ENCODE measurements around the gene NT5DC3.

Gene NT5DC3

DNA sequence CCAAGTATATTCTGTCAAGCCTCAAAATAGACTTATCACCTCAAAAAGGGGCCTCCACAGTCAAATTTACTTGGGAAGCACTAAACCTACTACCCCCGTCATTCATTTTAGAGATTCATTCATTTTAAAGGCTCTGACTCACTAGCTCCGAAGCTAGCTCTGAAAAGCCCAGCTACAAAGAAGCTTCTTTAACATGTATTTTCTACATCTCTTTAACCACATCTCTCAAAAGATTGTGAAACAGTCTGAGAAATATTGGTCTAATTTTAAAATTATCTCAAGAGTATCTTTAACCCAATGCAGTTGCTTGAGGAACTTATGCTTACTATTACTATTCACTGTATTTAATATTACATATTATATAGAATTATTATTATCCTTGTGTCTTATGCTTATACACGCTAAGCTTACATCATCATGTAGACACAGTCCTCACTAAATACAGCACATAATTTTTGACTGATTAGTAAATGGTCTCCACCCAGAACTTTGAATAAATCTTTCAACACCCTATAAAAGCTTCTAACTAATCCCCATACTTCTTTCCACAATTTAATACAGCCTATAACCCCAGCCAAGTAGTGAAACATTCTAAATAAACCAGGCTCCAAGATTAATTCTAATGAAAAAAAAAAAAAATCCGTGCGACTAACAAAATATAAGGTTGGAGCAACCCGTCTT, 7.8 kb downstream of the NT5DC3 start:
- POLR2A ChIA-PET: no interaction called here
- CTCF ChIA-PET: interaction anchor here (0.6 kb wide), 1 partner anchor 1384 kb away, joined by 5 read pairs; no protein-coding TSS in a partner anchor
- TF ChIP-seq L3MBTL2 (conservative IDR thresholded peaks at IDR 0.05) (no peak), ELF4 (IDR thresholded peaks at IDR 0.05) (no peak), FOXM1 (IDR thresholded peaks at IDR 0.05; ENCODE audit: borderline replicate concordance) (no peak), TARDBP (IDR thresholded peaks at IDR 0.05) (no peak), ZNF384 (IDR thresholded peaks at IDR 0.05) (no peak), SP1 (IDR thresholded peaks at IDR 0.05) (no peak), HDGF (IDR thresholded peaks at IDR 0.05; ENCODE audit: borderline replicate concordance) (no peak), NFRKB (IDR thresholded peaks at IDR 0.05) (no peak), SUZ12 (IDR thresholded peaks at IDR 0.05) (no peak), BHLHE40 (IDR thresholded peaks at IDR 0.05; ENCODE audit: borderline replicate concordance) (no peak), FOXA1 (IDR thresholded peaks at IDR 0.05) (no peak), FOXK2 (IDR thresholded peaks at IDR 0.05) (no peak), ARNT (IDR thresholded peaks at IDR 0.05) (no peak), LEF1 (IDR thresholded peaks at IDR 0.05; ENCODE audit: borderline replicate concordance) (no peak), CTBP1 (IDR thresholded peaks at IDR 0.05; ENCODE audit: borderline replicate concordance) (no peak)
- TF ChIP-seq, protein P1, sequence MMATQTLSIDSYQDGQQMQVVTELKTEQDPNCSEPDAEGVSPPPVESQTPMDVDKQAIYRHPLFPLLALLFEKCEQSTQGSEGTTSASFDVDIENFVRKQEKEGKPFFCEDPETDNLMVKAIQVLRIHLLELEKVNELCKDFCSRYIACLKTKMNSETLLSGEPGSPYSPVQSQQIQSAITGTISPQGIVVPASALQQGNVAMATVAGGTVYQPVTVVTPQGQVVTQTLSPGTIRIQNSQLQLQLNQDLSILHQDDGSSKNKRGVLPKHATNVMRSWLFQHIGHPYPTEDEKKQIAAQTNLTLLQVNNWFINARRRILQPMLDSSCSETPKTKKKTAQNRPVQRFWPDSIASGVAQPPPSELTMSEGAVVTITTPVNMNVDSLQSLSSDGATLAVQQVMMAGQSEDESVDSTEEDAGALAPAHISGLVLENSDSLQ (IDR thresholded peaks at IDR 0.05): no peak
- no peak for DNase-seq (ENCODE audit: extremely low spot score)

GRCh38 chr12:103832048-103832997, 8.7 kb downstream of the NT5DC3 start:
- CTCF ChIA-PET: no interaction called here
- no peak for DNase-seq (ENCODE audit: extremely low spot score)
- TF ChIP-seq FOXK2 (IDR thresholded peaks at IDR 0.05) (no peak), ARNT (IDR thresholded peaks at IDR 0.05) (no peak), SUZ12 (IDR thresholded peaks at IDR 0.05) (no peak), TARDBP (IDR thresholded peaks at IDR 0.05) (no peak), FOXM1 (IDR thresholded peaks at IDR 0.05; ENCODE audit: borderline replicate concordance) (no peak), ELF4 (IDR thresholded peaks at IDR 0.05) (no peak)
- POLR2A ChIA-PET: no interaction called here

DNA sequence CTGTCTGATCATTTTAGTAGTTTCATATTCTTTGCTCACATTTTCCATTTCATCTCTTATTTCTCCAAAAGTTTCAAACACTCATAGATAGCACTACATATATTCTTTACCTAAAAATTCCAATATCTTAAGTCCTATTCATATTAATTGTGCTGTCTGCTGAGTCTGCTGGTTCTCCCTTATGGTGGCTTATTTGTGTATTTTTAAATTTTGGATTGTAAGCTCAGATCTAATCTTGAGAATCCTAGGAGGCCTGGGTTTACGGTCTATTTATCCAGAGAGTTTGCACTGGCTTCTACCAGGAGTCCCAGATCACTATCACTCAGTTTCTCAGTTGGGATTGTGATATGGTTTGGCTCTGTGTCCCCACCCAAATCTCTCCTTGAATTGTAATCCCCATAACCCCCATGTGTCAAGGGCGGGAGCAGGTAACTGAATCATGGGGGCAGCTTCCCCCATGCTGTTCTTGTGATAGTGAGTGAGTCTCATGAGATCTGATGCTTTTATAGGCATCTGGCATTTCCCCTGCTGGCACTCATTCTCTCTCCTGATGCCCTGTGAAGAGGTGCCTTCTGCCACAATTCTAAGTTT, 10.2 kb downstream of the NT5DC3 start:
- TF ChIP-seq SUZ12 (IDR thresholded peaks at IDR 0.05): no peak
- no peak for TF ChIP-seq FOXK2 (IDR thresholded peaks at IDR 0.05)
- CTCF ChIA-PET: no interaction called here
- POLR2A ChIA-PET: no interaction called here
- DNase-seq (ENCODE audit: extremely low spot score): no peak

DNA sequence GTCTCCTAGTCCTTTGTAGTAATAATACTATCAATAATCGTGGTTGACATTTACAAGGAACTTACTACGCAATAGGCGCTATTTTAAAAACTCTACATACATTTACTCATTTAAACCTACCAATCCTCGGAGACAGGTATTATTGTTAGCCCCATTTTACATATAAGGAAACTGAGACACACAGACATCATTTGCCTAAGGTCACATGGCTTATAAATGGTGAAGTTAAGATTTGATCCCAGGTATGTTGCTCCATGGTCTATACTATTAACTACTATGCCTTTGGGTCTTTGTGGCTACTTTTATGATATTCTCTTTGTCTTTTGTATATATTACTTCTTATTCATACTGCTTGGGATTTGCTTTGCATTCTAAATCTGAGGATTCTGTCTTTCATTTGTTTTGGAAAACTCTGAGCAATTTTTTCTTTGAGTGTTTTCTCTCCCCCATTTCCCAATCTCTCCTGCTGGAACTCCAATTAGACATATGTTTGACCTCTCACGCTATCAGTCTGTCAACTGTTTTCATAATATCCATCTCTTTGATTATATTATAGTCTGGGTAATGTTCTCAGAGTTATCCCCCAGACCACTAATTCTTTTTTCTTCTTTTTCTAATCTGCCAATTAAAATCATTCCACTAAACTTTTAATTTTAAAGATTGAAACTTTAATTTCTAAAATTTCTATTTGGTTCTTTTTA, 10.9 kb downstream of the NT5DC3 start:
- TF ChIP-seq ELF4 (IDR thresholded peaks at IDR 0.05) (no peak), BHLHE40 (IDR thresholded peaks at IDR 0.05; ENCODE audit: borderline replicate concordance) (no peak), FOXM1 (IDR thresholded peaks at IDR 0.05; ENCODE audit: borderline replicate concordance) (no peak)
- TF ChIP-seq, protein P1 (IDR thresholded peaks at IDR 0.05): no peak
- DNase-seq (ENCODE audit: extremely low spot score): no peak
- POLR2A ChIA-PET: no interaction called here
- CTCF ChIA-PET: no interaction called here

DNA sequence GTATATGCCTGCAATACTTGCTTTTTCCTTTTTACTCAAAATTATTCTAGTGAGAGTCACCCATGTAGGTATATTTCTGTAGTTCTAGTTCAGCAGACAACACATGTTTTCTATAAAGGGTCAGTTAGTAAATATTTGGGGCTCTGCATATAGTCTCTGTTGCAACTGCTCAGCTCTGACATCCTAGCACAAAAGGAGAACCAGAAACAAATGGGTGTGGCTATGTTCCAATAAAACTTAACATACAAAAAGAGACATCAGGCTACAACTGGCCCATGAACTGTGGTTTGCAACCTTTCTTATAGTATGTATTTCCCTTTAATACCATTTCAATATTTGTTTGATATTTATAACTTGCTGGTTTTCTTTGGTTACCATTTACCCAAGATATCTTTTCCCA, 11.9 kb downstream of the NT5DC3 start:
- ChIA-PET CTCF (no interaction called here), POLR2A (no interaction called here)
- TF ChIP-seq FOXK2 (IDR thresholded peaks at IDR 0.05) (no peak), CTBP1 (IDR thresholded peaks at IDR 0.05; ENCODE audit: borderline replicate concordance) (no peak), ZNF384 (IDR thresholded peaks at IDR 0.05) (no peak), SUZ12 (IDR thresholded peaks at IDR 0.05) (no peak), ELF4 (IDR thresholded peaks at IDR 0.05) (no peak), BHLHE40 (IDR thresholded peaks at IDR 0.05; ENCODE audit: borderline replicate concordance) (no peak), FOXM1 (IDR thresholded peaks at IDR 0.05; ENCODE audit: borderline replicate concordance) (no peak), HDGF (IDR thresholded peaks at IDR 0.05; ENCODE audit: borderline replicate concordance) (no peak), TARDBP (IDR thresholded peaks at IDR 0.05) (no peak), LEF1 (IDR thresholded peaks at IDR 0.05; ENCODE audit: borderline replicate concordance) (no peak), NFRKB (IDR thresholded peaks at IDR 0.05) (no peak), FOXA1 (IDR thresholded peaks at IDR 0.05) (no peak), ARNT (IDR thresholded peaks at IDR 0.05) (no peak), SP1 (IDR thresholded peaks at IDR 0.05) (no peak), L3MBTL2 (conservative IDR thresholded peaks at IDR 0.05) (no peak)
- TF ChIP-seq, protein P1 (IDR thresholded peaks at IDR 0.05): no peak
- no peak for DNase-seq (ENCODE audit: extremely low spot score)

Measured in HEK293T (cell line).